ENCODE data around the gene CLMN.
"Not testable (repeated sequence)": the region's sequence is repeated elsewhere in the genome, so short reads cannot be mapped to it uniquely, and the experiment has no call there.

The CLMN gene

DNA sequence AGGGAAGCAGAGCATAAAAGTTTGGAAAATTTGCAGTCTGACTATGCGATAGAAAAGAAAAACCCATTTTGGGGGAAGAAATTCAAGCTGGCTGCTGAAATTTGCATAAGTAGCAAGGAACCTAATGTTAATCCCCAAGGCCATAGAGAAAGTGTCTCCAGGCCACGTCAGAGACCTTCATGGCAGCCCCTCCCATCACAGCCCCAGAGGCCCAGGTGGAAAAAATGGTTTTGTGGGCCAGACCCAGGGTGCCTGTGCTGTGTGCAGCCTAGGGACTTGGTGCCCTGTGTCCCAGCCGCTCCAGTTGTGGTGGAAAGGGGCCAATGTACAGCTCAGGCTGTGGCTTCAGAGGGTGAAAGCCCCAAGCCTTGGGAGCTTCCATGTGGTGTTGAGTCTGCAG is 35.9 kb downstream of the CLMN start:
- DNase-seq: not testable (repeated sequence)

GRCh38 chr14:95282986-95283380 is 36.7 kb downstream of the CLMN start:
- not testable (repeated sequence) for DNase-seq

- DNase-seq: no peak
These were observed 37.2 kb downstream of the CLMN start for GRCh38 chr14:95282354-95282985.

DNA sequence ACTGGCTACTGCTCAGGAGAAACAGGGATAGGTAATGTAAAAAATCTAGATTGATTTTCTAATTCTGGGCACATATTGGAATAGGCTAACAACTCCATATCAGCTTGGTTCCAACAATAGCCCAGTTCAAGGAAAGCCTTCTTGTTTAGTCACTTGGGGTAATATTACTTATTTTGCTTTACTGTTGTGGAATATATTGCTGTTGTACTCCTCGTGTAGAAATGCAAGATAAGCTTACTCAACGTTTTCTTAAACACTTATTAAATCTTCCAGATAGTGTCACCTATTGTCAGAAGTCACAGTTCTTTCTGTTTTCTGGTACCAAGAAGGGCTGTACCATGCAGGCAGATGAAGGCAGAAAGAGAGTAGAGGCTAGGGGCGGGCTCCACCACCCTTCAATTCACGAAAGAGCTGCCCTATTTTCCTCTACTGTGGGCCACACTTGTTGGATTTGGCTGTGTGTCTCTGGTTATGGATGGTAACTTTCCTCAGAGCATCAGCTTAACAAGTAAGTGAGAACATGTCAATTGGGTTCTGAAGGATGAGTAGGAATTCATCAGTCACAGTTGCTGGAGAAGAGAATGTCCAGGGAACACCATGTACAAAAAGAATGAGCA is 38.0 kb downstream of the CLMN start:
- no peak for DNase-seq

- DNase-seq: no peak
These were observed 44.2 kb downstream of the CLMN start for GRCh38 chr14:95275494-95275893.

DNA sequence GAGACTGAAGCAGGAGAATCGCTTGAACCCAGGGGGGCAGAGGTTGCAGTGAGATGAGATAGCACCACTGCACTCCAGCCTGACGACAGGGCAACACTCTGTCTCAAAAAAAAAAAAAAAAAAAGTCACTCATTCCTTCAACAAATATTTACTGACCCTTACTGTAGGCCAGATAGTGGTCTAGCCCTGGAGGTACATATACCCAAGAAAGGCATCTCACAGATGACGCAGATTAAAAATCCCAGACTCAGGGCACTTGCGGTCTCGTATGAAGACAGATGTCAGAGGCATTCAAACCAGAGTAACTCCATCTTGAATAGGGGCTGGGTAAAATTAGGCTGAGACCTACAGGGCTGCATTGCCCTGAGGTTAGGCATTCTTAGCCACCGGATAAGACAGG is 44.8 kb downstream of the CLMN start:
- DNase-seq: no peak

DNA sequence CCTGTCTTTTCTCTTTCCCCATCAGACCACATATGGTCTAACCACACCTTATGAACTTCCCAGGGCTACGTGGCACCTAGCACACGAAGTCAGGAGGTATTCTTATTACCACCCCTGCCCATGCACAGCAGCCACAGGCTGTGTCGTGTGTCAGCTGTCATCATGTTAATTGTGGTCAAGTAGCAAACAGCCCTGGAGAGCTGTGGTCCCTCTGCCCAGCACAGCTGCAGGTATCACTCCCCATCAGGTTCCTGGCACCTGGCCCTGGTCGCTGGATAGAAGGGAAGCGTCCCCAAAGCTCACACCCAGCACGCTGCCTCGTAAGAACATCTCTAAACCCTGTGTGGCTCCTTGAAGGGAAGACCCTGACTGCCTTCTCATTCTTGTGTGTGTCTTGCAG is 45.4 kb downstream of the CLMN start:
- no peak for DNase-seq

- DNase-seq: peak; percentile 80
These were observed 46.4 kb downstream of the CLMN start for GRCh38 chr14:95273001-95273978.

DNA sequence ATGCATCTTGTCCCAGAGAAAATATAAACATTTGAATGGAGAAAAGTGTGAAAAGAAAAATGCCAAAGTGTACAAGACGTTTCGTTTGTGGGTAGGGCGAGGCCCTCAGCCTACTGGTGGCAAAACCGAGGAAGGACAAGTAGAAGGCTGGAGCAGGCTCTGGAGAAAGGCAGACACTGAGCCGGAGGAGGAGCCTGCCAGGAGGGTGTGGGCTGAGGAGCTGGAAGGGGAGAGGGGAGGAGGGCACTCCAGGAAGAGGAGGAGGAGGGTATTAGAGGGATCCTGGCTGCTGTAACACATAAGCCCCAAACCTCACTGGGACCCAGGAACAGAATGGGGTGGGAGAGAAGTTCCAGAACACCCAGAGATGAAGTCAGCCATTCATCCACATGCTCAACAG is 47.7 kb downstream of the CLMN start:
- no peak for DNase-seq

GRCh38 chr14:95270203-95270602 is 49.5 kb downstream of the CLMN start:
- DNase-seq: no peak

- DNase-seq: no peak
These were observed 50.2 kb downstream of the CLMN start for GRCh38 chr14:95269493-95269892.

- DNase-seq: no peak
These were observed 51.4 kb downstream of the CLMN start for GRCh38 chr14:95268350-95268749.

GRCh38 chr14:95267306-95267705 is 52.4 kb downstream of the CLMN start:
- no peak for DNase-seq

DNA sequence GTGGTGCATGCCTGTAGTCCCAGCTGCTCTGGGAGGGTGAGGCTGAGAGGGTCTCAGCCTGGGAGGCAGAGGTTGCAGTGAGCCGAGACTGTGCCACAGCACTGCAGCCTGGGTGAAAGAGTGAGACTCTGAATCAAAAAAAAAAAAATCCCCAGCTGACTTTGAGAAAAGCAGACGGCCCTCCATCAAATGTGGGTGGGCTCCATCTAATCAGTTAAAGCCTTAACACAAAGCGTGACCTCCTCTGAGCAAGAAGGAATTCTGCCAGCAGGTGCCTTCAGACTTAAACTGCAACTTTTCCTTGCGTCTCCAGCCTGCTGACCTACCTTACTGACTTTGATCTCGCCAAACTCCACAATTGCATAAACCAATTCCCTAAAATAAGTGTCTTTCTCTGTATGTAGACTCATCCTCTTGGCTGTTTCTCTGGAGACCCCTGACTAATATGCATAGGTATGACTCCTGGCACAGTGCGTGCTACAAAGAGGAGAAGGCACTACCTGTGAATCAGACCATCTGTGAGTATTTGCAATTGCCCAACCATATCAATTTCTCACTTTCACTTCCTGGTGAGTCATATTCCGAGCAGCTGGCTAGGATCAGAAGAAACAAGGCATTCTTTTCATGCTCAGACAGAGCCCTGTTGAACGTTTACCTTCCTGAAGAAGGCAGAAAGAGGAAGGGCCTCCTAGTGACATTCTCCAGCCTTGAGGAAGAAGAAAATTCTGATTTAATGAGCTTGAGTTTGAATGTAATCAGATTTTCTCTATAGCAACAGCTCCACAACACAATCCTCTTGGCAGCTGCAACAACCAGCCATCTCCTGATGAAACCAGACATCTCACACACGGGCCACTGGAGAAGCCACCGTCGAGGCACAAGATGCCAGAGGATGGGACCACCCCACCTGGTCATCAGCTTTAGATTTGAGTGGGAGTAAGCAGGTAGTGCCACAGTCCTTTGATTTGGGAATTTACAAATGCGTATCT is 54.3 kb downstream of the CLMN start:
- DNase-seq: peak; percentile 98

DNA sequence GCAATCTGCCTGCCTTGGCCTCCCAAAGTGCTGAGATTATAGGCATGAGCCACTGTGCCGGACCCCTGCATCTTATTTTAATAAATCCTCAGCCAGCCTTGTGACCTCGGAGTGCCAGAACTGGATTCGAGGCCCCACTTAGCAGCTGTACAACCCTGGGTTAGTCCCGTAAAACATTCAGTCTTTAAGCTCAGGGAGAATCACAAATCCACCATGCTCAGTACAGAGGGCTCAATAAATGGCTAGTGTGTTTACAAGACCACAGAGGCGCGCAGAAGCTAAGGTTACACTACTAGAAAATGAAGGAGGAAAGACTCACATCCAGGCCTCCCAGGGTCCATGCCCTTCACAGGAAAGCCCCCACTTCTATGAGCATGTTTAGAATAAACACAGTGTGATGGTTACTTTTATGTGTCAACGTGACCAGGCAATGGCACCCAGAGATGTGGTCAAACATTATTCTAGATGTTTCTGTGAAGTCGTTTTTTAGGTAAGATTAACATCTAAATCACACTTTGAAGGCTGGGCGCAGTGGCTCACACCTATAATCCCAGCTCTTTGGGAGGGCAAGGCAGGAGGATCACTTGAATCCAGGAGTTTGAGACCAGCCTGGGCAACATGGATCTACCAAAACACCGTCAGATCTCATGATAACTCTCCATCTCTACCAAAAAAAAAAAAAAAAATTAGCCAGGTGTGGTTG is 55.3 kb downstream of the CLMN start:
- DNase-seq: no peak

DNA sequence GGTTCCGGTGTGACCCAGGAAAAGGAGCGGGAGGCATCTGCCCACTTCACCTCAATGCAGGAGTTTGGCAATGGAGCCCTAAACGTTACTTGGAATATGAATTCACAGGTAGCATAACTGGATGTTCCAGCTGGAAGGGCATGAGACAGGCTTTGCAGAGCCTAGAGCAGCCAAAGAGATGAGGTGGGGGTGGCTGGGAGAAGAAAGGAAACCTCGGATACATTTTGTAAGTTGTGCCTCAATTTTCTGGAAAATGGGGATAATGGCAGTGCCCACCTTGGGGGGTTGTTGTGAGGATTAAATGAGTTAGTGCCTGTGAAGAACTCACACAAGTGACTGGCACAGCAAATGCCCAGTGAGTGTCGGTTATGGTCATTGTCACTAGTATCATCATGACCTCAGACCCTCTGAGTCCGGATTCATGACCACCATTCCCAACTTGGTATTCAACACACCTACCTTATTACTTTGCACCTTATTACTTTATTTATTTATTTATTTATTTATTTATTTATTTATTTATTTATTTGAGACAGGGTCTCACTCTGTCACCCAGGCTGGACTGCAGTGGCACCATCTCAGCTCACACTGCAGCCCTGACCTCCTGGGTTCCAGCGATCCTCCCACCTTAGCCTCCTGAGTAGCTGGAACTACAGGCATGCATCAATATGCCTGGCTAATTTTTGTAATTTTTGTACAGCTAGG is 56.0 kb downstream of the CLMN start:
- DNase-seq: no peak

GRCh38 chr14:95262511-95262891 is 57.2 kb downstream of the CLMN start:
- no peak for DNase-seq

DNA sequence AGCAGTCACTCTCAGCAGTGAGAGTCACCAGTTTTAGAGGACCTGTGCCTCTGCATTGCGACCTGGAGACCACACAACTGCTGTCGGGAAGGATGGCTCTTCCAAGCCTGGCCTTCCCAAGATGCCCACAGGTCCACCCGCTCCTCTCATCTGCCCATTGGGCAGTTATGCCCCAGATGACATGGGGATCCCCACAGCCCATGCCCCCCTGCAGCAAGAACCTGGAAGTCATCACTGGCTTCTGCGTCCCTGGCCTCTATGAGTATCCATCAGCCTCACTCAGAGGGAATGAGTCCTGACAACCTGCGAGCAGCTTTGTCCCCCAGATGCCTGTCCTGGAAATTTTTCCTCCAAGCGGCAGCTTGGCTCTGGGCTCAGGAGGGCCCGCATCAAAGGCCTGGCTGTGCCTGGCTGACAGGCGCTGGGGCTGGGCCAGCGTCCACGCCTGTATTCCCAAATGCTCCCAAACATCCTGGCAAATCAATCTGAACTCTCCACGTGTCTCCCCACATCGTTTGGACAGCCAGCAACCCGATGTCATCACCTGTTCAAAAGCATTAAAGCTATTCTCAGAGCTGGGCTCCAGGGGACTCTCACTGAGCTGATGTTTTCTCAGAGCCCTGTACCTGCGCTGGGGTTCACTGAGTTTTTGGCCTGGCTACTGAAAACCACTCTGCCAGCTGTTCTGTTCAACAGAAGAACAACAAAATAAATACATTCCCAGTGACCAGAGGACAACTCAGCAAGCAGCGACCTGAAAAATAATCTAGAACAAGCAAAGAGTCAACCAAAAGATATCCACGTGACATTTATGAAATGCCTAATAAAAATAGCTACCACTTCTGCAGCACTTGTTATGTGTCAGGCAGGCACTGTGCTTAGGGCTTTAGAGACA is 57.8 kb downstream of the CLMN start:
- DNase-seq: no peak

GRCh38 chr14:95260537-95261361 is 59.0 kb downstream of the CLMN start:
- DNase-seq: peak; percentile 19

Measured in NCI-H226 (cell line).